T-helper 1 cell treated with Interleukin-12 subunit alpha and Interleukin-12 subunit beta and Interleukin-4 antibody, amounts not matched to agents 30 ng/mL and 1 ng/mL, for 36 hours (primary cell): ENCODE data around the gene RSF1. TPM values are rescaled to one million over a fixed set of nuclear protein-coding genes. Genes with fewer than 3 reads are reported as not detected.

Source experiments
- intact Hi-C: fragments of 100-400 bp; cut with micrococcal nuclease; formaldehyde crosslinking; loops from one replicate; pipeline ENCODE4 v1.15.1; 2024
- total RNA-seq: library from RNA; stranded (reverse); gene quantifications from 2 replicates; pipeline ENCODE4 v1.2.3, GENCODE V29; 2022

Gene RSF1
- total RNA-seq, 1 donor from 2014 or later, result 60.1 TPM

GRCh38 chr11:77636731-77637344, 183.7 kb downstream of the RSF1 start:
- intact Hi-C loops, result loop anchor here (1.0 to 10.0 kb wide), 9 partner anchors 48 to 935 kb away; partner anchors contain the start of genes ALG8, AQP11, INTS4 and KCTD21

DNA sequence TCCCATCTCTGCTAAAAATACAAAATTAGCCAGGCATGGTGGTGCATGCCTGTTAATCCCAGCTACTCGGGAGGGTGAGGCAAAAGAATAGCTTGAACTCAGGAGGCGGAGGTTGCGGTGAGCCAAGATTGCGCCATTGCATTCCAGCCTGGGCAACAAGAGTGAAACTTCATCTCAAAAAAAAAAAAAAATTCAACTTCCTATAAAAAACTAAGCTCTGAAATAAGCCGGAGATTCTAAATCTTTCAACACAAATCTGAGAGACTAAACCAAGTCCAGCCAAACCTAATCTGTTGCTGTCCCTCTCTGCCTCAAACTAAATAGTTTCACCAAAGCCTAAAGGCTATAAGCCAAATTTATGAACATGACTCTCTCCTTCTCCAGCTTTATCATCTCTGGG, 186.6 kb downstream of the RSF1 start:
- intact Hi-C loops, result loop anchor here (10.0 kb wide), 1 partner anchor 411 kb away; no protein-coding TSS in a partner anchor

GRCh38 chr11:77630157-77630710, 190.3 kb downstream of the RSF1 start:
- intact Hi-C loops, result loop anchor here (10.0 kb wide), 1 partner anchor 415 kb away; no protein-coding TSS in a partner anchor

- intact Hi-C loops, result loop anchor here (1.0 to 5.0 kb wide), 3 partner anchors 427 to 572 kb away; no protein-coding TSS in a partner anchor
These were observed 200.8 kb downstream of the RSF1 start for GRCh38 chr11:77619576-77620198.

GRCh38 chr11:77617892-77618291, 202.6 kb downstream of the RSF1 start:
- intact Hi-C loops, result loop anchor here (5.0 kb wide), 1 partner anchor 571 kb away; no protein-coding TSS in a partner anchor

- intact Hi-C loops, result no loop called here
These were observed 208.6 kb downstream of the RSF1 start for GRCh38 chr11:77611921-77612320.

Other genes starting within 250 kb of the RSF1 start
- gene AQP11, start 230.8 kb downstream of the RSF1 start, total RNA-seq, result 0.10 and 0.34 TPM in 2 replicates
- 102 and 109 TPM in 2 replicates for gene CLNS1A, start 182.9 kb downstream of the RSF1 start, total RNA-seq
- gene AAMDC, start 422 bp upstream of the RSF1 start, total RNA-seq, result 5.3 and 5.9 TPM in 2 replicates
- gene INTS4, start 173.9 kb upstream of the RSF1 start, total RNA-seq, result 55.5 and 59.2 TPM in 2 replicates
- gene KCTD14, start 202.6 kb upstream of the RSF1 start, total RNA-seq, result 0.49 and 0.80 TPM in 2 replicates
- gene THRSP, start 243.1 kb upstream of the RSF1 start, total RNA-seq, result not detected in 2 replicates